Nephron (organoid): ENCODE data around the gene TMEM121.
A peak's percentile ranks its signal among the peaks of the same experiment; 100 is the strongest.

Source experiments
- H3K27ac Mint-ChIP-seq, 3 experiments: 2 replicates each; pipeline ENCODE4 v1.8.0; 2020; ENCODE audit warnings: mixed read lengths in 3 of 3, mild to moderate bottlenecking in 2 of 3, moderate library complexity in 1 of 3
- H3K27me3 Mint-ChIP-seq: 2 replicates; pipeline ENCODE4 v1.8.0; 2021; ENCODE audit warnings: low read depth, mild to moderate bottlenecking, moderate library complexity, mixed read lengths
- H3K36me3 Mint-ChIP-seq: 2 replicates; pipeline ENCODE4 v1.8.0; 2020; ENCODE audit warnings: low read depth, mixed read lengths
- H3K4me1 Mint-ChIP-seq: 2 replicates; pipeline ENCODE4 v1.8.0; 2020; ENCODE audit warnings: mixed read lengths
- H3K4me3 Mint-ChIP-seq, 3 experiments: 2 replicates each; pipeline ENCODE4 v1.8.0; 2020; ENCODE audit warnings: mild to moderate bottlenecking in 3 of 3, mixed read lengths in 3 of 3, moderate library complexity in 2 of 3
- H3K9me3 Mint-ChIP-seq: 2 replicates; pipeline ENCODE4 v1.8.0; 2020; ENCODE audit warnings: mixed read lengths
- TF ChIP-seq, protein P1 (sequence below), 3 experiments: fragments of 200-600 bp; sonication (generic); IDR thresholded peaks; one replicate each; pipeline ENCODE4 v1.5.0; 2021; ENCODE audit warnings: antibody characterized with exemption in 3 of 3; ENCODE audit not compliant: unreplicated experiment in 3 of 3

The TMEM121 gene

DNA sequence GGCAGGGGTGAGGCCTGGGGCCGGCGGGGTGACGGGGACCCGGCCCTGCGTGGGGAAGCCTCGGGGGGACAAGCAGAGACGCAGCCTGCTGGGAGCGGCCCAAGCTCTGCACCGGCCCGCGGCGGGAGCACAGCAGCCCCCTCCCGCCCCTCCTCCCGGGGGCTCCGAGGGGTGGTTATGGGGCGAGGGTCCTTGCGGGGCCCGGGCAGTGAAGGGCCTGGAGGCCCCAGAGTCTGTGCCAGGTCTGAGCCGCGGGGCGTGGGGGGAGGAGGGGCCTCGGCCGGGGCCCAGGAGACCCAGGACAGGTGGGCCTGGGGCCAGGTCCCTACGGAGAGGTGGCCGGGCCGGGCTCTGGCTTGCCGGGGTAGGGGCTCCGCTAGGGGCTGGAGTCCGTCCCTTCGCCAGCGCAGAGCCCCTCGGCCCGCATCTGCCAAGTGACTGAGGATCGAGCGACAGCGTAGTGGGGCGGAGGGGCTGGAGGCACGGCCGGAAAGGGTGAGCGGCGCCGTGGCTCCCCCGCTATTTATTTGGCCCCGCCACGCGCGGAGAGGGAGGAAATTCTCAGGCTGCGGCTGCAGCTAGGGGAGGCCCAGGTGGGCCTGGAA, 495 bp downstream of the TMEM121 start:
- no peaks in the 10 kb centered on the region for H3K9me3 Mint-ChIP-seq
- H3K27me3 Mint-ChIP-seq: peaks cover 36% of the 10 kb centered on the region
- H3K36me3 Mint-ChIP-seq: no peaks in the 10 kb centered on the region
- no peak overlapping the region for H3K27ac Mint-ChIP-seq
- H3K4me1 Mint-ChIP-seq: no peaks in the 10 kb centered on the region
- H3K4me3 Mint-ChIP-seq: peak overlapping the region; percentile 78 to 85 (median 80)
- TF ChIP-seq, protein P1, sequence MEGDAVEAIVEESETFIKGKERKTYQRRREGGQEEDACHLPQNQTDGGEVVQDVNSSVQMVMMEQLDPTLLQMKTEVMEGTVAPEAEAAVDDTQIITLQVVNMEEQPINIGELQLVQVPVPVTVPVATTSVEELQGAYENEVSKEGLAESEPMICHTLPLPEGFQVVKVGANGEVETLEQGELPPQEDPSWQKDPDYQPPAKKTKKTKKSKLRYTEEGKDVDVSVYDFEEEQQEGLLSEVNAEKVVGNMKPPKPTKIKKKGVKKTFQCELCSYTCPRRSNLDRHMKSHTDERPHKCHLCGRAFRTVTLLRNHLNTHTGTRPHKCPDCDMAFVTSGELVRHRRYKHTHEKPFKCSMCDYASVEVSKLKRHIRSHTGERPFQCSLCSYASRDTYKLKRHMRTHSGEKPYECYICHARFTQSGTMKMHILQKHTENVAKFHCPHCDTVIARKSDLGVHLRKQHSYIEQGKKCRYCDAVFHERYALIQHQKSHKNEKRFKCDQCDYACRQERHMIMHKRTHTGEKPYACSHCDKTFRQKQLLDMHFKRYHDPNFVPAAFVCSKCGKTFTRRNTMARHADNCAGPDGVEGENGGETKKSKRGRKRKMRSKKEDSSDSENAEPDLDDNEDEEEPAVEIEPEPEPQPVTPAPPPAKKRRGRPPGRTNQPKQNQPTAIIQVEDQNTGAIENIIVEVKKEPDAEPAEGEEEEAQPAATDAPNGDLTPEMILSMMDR (IDR thresholded peaks at IDR 0.05; ENCODE audit: unreplicated experiment in 3 of 3): no peak

DNA sequence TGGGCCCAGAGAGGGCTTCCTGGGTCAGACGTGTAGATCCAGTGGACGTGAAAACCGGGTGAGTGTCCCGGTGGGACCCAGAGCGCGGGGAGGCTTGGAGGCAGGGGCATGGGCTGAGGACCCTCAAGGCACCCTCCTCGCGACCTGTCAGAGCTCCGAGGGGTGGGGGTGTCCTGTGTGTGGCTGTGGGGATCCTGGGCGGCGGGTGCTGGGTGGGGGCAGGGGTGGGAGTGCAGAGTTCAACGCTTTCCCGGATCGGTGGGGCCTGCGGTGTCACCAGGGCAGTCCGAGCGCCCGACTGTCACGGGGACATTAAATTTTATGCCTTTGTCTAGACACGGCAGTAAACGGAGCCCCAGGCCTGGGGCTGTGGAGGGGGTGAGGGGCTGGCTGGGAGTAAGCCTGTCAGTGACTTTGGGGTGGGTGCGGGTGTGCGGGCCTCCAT, 1.0 kb downstream of the TMEM121 start:
- no peaks in the 10 kb centered on the region for H3K36me3 Mint-ChIP-seq
- H3K9me3 Mint-ChIP-seq: no peaks in the 10 kb centered on the region
- H3K27me3 Mint-ChIP-seq: peaks cover 32% of the 10 kb centered on the region
- peak overlapping the region in 1 of 3 experiments; percentile 68 for H3K27ac Mint-ChIP-seq
- H3K4me1 Mint-ChIP-seq: no peaks in the 10 kb centered on the region
- peak overlapping the region; percentile 78 to 85 (median 80) for H3K4me3 Mint-ChIP-seq
- TF ChIP-seq, protein P1 (IDR thresholded peaks at IDR 0.05; ENCODE audit: unreplicated experiment in 3 of 3): no peak

DNA sequence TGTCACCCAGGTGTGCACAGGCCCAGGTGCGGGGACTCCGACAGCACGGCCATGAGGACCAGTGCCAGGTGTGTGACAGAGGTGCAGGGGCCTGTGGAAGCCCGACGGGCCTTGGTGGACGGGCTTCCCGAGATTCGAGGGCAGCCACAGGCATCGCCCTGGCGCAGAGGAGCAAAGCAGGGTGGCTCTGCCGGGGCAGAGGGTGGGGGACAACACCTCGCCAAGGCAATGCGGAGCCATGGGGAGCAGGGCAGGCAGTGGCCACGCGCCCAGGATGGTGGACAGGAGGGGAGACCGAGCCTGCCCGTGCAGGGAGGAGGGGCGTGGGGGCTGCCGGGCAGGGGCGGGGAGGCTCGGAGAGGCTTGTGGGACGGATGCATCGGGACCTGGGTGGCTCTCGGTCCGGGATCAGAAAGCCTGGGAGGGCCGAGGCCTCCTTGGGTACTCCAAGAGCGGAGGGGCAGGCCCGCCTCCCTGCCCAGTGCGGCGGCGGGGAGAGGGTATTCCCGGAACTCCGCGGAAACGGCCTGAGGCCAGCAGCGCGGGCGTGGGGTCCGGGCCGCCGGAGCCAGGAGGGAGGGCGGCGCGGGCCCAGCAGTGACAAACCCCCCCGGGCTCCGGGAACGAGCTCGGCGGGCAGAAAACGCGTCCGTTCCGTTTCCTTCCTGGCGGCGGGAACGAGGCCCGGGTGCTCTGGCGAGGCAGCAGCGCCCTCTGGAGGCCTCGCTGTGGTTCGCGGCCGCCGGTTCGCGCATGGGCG, 1.6 kb downstream of the TMEM121 start:
- Mint-ChIP-seq H3K27ac (peak overlapping the region in 1 of 3 experiments; percentile 68), H3K4me3 (peak overlapping the region; percentile 78 to 85 (median 80)), H3K27me3 (peaks cover 28% of the 10 kb centered on the region), H3K36me3 (no peaks in the 10 kb centered on the region), H3K9me3 (no peaks in the 10 kb centered on the region), H3K4me1 (no peaks in the 10 kb centered on the region)
- TF ChIP-seq, protein P1 (IDR thresholded peaks at IDR 0.05; ENCODE audit: unreplicated experiment in 3 of 3): peak; percentile 80 to 92 (median 88)

DNA sequence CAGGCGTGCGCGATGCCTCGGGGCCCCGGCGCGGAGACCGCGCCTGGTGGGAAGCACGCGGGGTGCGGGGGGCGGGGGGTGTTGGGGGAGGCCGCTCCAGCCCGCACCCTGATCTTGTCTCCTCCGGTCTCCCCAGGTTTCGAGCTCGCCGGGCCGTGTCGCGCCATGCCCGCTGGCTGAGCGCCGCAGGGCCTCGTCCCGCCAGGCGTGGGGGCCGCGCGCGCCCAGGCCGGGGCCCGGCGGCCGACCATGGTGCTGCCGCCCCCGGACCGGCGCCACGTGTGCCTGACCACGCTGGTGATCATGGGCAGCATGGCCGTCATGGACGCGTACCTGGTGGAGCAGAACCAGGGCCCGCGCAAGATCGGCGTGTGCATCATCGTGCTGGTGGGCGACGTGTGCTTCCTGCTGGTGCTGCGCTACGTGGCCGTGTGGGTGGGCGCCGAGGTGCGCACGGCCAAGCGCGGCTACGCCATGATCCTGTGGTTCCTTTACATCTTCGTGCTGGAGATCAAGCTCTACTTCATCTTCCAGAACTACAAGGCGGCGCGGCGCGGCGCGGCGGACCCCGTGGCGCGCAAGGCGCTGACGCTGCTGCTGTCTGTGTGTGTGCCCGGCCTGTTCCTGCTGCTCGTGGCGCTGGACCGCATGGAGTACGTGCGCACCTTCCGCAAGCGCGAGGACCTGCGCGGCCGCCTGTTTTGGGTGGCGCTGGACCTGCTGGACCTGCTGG, 2.4 kb downstream of the TMEM121 start:
- Mint-ChIP-seq H3K36me3 (no peaks in the 10 kb centered on the region), H3K27me3 (peaks cover 20% of the 10 kb centered on the region), H3K4me1 (no peaks in the 10 kb centered on the region), H3K9me3 (no peaks in the 10 kb centered on the region), H3K4me3 (peak overlapping the region; percentile 60 to 67 (median 60)), H3K27ac (no peak overlapping the region)
- TF ChIP-seq, protein P1 (IDR thresholded peaks at IDR 0.05; ENCODE audit: unreplicated experiment in 3 of 3): peak in 1 of 3 experiments; percentile 35

DNA sequence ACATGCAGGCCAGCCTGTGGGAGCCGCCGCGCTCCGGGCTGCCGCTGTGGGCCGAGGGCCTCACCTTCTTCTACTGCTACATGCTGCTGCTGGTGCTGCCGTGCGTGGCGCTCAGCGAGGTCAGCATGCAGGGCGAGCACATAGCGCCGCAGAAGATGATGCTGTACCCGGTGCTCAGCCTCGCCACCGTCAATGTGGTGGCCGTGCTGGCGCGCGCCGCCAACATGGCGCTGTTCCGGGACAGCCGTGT, 2.9 kb downstream of the TMEM121 start:
- Mint-ChIP-seq H3K36me3 (no peaks in the 10 kb centered on the region), H3K9me3 (no peaks in the 10 kb centered on the region), H3K4me3 (peak overlapping the region; percentile 60 to 67 (median 60)), H3K27me3 (peaks cover 17% of the 10 kb centered on the region), H3K27ac (no peak overlapping the region), H3K4me1 (peaks cover 5% of the 10 kb centered on the region)
- TF ChIP-seq, protein P1 (IDR thresholded peaks at IDR 0.05; ENCODE audit: unreplicated experiment in 3 of 3): no peak
